H1 (cell line): Measurements from ENCODE around the gene UCP2. TPM values are rescaled to one million over a fixed set of nuclear protein-coding genes. Genes with fewer than 3 reads are reported as not detected.

Experiments used
- BRCA1 ChIP-seq: IDR thresholded peaks from 2 replicates; pipeline ENCODE4 v1.6.1; 2012; ENCODE audit warnings: low read depth, low read length, improper control_type of control experiment
- CTBP2 ChIP-seq: IDR thresholded peaks from 2 replicates; pipeline ENCODE4 v1.7.0; 2011; ENCODE audit warnings: borderline replicate concordance, mild to moderate bottlenecking, moderate library complexity, mixed read lengths, low read length; ENCODE audit not compliant: insufficient read depth, insufficient read length
- HDAC2 ChIP-seq, 2 experiments: fragments of 300-600 bp in 1 of 2; sonication (generic) in 1 of 2; IDR thresholded peaks; 2 replicates each; pipeline ENCODE4 v1.6.1; 2011 to 2012; ENCODE audit warnings: low read depth in 2 of 2, low read length in 2 of 2, mild to moderate bottlenecking in 2 of 2, moderate library complexity in 2 of 2, borderline replicate concordance in 1 of 2, inconsistent platforms in 1 of 2
- polyA plus RNA-seq, 7 experiments: library from polyadenylated mRNA; depleted of rRNA in 3 of 7; stranded (reverse) in 5 of 7; unstranded in 2 of 7; fragments of >200 nt in 5 of 7; fragments of 200-250 nt in 2 of 7; gene quantifications; 1 replicate in 5 of 7; 2 replicates in 1 of 7; 4 replicates in 1 of 7; pipeline versions ENCODE4 v1.2.1 to v1.2.3, GENCODE V29; 2011 to 2013; ENCODE audit warnings: missing spikeins in 2 of 7, mixed read lengths in 2 of 7
- total RNA-seq: library from RNA; stranded (reverse); fragmentation: NEBNext Ultra II Directional; extraction: Animal tissue kit (Norgen Biotek cat#: 25700); gene quantifications from 2 replicates; pipeline ENCODE4 v1.2.1, GENCODE V29; 2021
- TF ChIP-seq, protein P1 (sequence below), 3 experiments: IDR thresholded peaks; 1 replicate in 2 of 3; 2 replicates in 1 of 3; pipeline versions ENCODE4 v1.5.1 to v1.6.1; 2011; ENCODE audit warnings: low read length in 3 of 3, mild to moderate bottlenecking in 3 of 3, inconsistent platforms in 2 of 3, low read depth in 1 of 3, moderate library complexity in 1 of 3; ENCODE audit not compliant: insufficient read depth in 1 of 3; ENCODE audit errors: control extremely low read depth in 1 of 3

UCP2 gene
- total and polyA plus RNA-seq, 2 of the 8 experiments (the other 6 are each of a cell fraction or from before 2014, with no cell fraction given), result 46.2 to 55.2 TPM

DNA sequence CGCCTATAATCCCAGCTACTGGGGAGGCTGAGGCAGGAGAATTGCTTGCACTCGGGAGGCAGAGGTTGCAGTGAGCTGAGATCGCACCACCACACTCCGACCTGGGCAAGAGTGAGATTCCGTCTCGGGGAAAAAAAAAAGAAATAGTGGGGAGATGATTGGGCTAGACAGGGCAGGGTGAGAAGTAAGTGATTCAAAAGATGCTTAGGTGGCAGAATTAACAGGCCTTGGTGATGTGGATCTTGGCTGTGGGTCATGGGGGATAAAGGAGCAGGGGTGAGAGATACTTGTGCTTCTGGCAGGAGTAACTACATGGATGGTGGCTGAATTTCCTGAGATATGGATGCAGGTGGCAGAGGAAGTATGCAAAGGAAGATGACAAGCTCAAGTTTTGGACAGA lies 39.4 kb upstream of the UCP2 start (continued):
- TF ChIP-seq, protein P1, sequence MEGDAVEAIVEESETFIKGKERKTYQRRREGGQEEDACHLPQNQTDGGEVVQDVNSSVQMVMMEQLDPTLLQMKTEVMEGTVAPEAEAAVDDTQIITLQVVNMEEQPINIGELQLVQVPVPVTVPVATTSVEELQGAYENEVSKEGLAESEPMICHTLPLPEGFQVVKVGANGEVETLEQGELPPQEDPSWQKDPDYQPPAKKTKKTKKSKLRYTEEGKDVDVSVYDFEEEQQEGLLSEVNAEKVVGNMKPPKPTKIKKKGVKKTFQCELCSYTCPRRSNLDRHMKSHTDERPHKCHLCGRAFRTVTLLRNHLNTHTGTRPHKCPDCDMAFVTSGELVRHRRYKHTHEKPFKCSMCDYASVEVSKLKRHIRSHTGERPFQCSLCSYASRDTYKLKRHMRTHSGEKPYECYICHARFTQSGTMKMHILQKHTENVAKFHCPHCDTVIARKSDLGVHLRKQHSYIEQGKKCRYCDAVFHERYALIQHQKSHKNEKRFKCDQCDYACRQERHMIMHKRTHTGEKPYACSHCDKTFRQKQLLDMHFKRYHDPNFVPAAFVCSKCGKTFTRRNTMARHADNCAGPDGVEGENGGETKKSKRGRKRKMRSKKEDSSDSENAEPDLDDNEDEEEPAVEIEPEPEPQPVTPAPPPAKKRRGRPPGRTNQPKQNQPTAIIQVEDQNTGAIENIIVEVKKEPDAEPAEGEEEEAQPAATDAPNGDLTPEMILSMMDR (IDR thresholded peaks at IDR 0.05; ENCODE audit: control extremely low read depth in 1 of 3, insufficient read depth in 1 of 3, low read depth in 1 of 3, low read length in 3 of 3), result no peak
- TF ChIP-seq HDAC2 (IDR thresholded peaks at IDR 0.05; ENCODE audit: borderline replicate concordance in 1 of 2, low read depth in 2 of 2, low read length in 2 of 2) (no peak), CTBP2 (no peak), BRCA1 (no peak)
- TF ChIP-seq, all 59 proteins: peak for 0
